ENCODE results near the gene ULK3. TPM values are rescaled to one million over a fixed set of nuclear protein-coding genes. Genes with fewer than 3 reads are reported as not detected.

ULK3 gene
- total and polyA plus RNA-seq, 2 donors (not counting 3 experiments of a cell fraction or from before 2014, with no cell fraction given), result 36.0 to 48.6 TPM

GRCh38 chr15:74828835-74829234 lies 14.1 kb downstream of the ULK3 start:
- H2AFZ ChIP-seq (ENCODE audit: low read depth, low read length), result no peak overlapping the region
- intact Hi-C loops (cut with micrococcal nuclease), result no loop called here
- no TSS peak for BruUV-seq (replicated peaks)
- H3K4me2 ChIP-seq (ENCODE audit: insufficient read depth, low read length), result no peak overlapping the region
- ChIA-PET CTCF (interaction anchor here (0.9 to 2.8 kb wide), 2 partner anchors 58 to 197 kb away, joined by 3 to 14 read pairs; no protein-coding TSS in a partner anchor), POLR2A (no interaction called here)
- H3K9me1 ChIP-seq (replicated peaks; ENCODE audit: control insufficient read depth, extremely low read depth, insufficient read depth, low read length), result no peaks in the 10 kb centered on the region
- FAIRE-seq (no peak), DNase-seq (ENCODE audit: low read depth, low spot score) (no peak)
- no peak for TF ChIP-seq MYC (IDR thresholded peaks at IDR 0.05; ENCODE audit: low read depth, low read length)
- no peak for TF ChIP-seq POLR2A (IDR thresholded peaks at IDR 0.05; ENCODE audit: low read depth, low read length)
- no peak for TF ChIP-seq FOS (IDR thresholded peaks at IDR 0.05; ENCODE audit: borderline replicate concordance, insufficient read depth, low read length)
- no peak for TF ChIP-seq JUN (IDR thresholded peaks at IDR 0.05; ENCODE audit: borderline replicate concordance, insufficient read depth, insufficient read length, low read depth)
- no peak for TF ChIP-seq CTCF (IDR thresholded peaks at IDR 0.05; ENCODE audit: extremely low read depth in 1 of 2, insufficient read depth in 1 of 2, low read depth in 1 of 2, low read length in 2 of 2)
- no peak for TF ChIP-seq POLR2AphosphoS5 (IDR thresholded peaks at IDR 0.05; ENCODE audit: insufficient read depth, low read depth, low read length)
- no peak for TF ChIP-seq MAX (IDR thresholded peaks at IDR 0.05; ENCODE audit: insufficient read depth, insufficient read length)
- TF ChIP-seq EZH2 (IDR thresholded peaks at IDR 0.05; ENCODE audit: borderline replicate concordance, low read depth, low read length, severe bottlenecking), result no peak
- TF ChIP-seq GATA2 (IDR thresholded peaks at IDR 0.05; ENCODE audit: insufficient read depth, insufficient read length, low read depth, low read length), result no peak
- H3K4me3 ChIP-seq (replicated peaks in 1 of 3; ENCODE audit: insufficient read depth in 1 of 3, low read depth in 1 of 3, low read length in 3 of 3), result no peak overlapping the region
- no peaks in the 10 kb centered on the region for H3K9me3 ChIP-seq (replicated peaks; ENCODE audit: control insufficient read depth, insufficient read depth, low read length)
- dilution Hi-C loops (cut with MboI; ENCODE audit: extremely low pct_ligation_motif_present, low sequenced_read_pairs), result no loop called here
- H3K27ac ChIP-seq (ENCODE audit: insufficient read depth, low read depth, low read length), result no peak overlapping the region
- no peaks in the 10 kb centered on the region for H3K79me2 ChIP-seq (ENCODE audit: control insufficient read depth, insufficient read depth, low read length)
- H3K36me3 ChIP-seq (ENCODE audit: control insufficient read depth in 2 of 2, extremely low read depth in 1 of 2, insufficient read depth in 2 of 2, low read length in 2 of 2), result no peaks in the 10 kb centered on the region
- no peaks in the 10 kb centered on the region for H4K20me1 ChIP-seq (replicated peaks; ENCODE audit: control insufficient read depth, extremely low read depth, insufficient read depth, low read length)
- H3K4me1 ChIP-seq (ENCODE audit: control insufficient read depth, extremely low read depth, insufficient read depth, low read length), result no peaks in the 10 kb centered on the region
- H3K27me3 ChIP-seq (ENCODE audit: control insufficient read depth in 2 of 2, insufficient read depth in 2 of 2, low read length in 2 of 2), result peaks cover 14 to 17% of the 10 kb centered on the region in 2 experiments
- H3K9ac ChIP-seq (replicated peaks; ENCODE audit: extremely low read depth, insufficient read depth, low read length), result no peak overlapping the region

All from endothelial cell of umbilical vein (primary cell).